GM18507 (cell line): ENCODE results near the gene ITPR3.

Experiments used
- DNase-seq: peaks from one replicate; pipeline ENCODE4 v3.0.0; 2011; ENCODE audit warnings: low read depth; ENCODE audit not compliant: insufficient read length; ENCODE audit errors: extremely low spot score
- FAIRE-seq: peaks from 2 replicates; lab custom pipeline; 2011; peaks lifted over from hg19 to GRCh38; lab: Jason Lieb, UNC

ITPR3 gene

DNA sequence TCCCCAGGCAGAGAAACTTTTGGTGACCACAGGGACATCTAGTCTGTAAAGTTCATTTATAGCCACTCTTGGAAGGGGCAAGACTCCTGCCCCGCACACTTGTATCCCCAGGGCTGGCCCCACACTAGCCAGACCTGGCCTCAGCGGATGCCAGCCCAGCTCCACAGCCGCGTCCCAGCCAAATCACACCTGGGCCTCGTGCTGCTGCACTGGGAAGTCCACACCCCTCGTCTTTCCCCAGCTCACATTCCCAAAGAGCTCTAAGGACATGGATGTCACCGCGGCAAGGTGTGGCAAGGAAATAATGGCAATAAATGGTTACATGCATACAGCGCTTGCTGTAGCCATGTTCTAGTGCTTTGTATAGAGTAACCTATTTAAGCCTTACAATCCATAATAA is 117.0 kb downstream of the ITPR3 start:
- no peak for FAIRE-seq
- no peak for DNase-seq

DNA sequence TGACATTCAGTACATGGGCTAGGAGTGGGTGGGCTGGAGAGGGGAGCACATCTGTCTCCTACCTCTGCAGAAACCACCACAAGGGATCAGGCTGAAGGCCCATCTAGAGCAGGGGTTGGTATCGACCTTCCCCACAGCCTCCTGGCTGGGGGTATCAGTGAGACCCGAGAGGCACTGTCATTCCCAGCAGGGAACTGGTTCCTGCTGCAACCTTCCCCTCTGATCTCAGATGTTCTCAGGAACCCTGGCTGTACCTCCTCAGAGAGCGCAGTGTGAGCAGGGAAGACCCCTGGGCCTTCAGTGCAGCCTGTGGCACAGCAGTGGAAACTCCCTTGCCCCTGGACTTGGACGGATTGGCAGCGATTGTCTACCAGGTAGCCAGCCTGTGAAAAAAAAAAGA is 117.8 kb downstream of the ITPR3 start:
- DNase-seq (no peak), FAIRE-seq (no peak)

DNA sequence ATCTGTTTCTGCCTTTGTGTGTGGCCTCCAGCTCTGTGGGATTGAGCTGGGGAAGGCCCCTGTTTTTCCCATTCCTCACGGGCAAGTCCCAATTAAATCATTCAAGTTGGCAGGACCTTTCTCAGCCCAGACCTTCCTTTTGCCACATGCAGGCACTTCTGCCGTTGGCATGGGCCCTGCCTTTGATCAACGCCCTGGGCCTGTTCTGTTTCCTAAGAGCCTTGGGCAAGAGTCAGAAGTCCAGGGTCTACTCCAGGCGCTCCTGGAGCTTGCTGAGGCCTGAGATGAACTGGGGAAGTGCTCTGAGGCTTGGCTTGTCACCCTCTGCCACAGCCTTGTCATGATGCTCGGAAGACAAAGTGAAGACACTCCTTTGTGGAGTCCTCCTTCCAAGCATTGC is 118.4 kb downstream of the ITPR3 start:
- FAIRE-seq, result no peak
- DNase-seq, result no peak

DNA sequence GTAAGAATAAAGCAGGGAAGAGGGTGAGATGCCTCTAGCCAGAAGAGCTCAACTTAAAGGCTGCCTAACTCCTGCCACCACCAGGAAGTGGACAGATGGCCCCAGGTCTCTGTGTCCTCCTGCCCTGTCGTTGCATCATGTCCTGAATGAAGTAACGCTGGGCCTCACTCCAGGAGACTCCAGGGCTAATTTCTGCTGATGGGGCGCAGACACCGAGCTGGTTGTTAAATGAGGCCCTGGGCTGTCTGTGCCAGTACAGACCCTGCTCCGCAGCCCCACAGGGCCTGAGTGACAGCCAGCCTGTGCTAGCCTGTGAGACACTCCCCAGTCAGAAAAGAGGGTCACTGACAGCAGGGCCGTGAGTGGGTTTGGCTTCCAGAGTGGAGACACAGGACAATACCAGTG is 119.1 kb downstream of the ITPR3 start:
- no peak for FAIRE-seq
- DNase-seq, result no peak

GRCh38 chr6:33740794-33741193 is 119.7 kb downstream of the ITPR3 start:
- no peak for DNase-seq

GRCh38 chr6:33742092-33742491 is 121.0 kb downstream of the ITPR3 start:
- DNase-seq (no peak), FAIRE-seq (no peak)

More at GRCh38 chr6:33740794-33741193, 119.7 kb downstream of the ITPR3 start:
- no peak for FAIRE-seq

GRCh38 chr6:33742837-33743236 is 121.7 kb downstream of the ITPR3 start:
- no peak for DNase-seq
- FAIRE-seq, result no peak

DNA sequence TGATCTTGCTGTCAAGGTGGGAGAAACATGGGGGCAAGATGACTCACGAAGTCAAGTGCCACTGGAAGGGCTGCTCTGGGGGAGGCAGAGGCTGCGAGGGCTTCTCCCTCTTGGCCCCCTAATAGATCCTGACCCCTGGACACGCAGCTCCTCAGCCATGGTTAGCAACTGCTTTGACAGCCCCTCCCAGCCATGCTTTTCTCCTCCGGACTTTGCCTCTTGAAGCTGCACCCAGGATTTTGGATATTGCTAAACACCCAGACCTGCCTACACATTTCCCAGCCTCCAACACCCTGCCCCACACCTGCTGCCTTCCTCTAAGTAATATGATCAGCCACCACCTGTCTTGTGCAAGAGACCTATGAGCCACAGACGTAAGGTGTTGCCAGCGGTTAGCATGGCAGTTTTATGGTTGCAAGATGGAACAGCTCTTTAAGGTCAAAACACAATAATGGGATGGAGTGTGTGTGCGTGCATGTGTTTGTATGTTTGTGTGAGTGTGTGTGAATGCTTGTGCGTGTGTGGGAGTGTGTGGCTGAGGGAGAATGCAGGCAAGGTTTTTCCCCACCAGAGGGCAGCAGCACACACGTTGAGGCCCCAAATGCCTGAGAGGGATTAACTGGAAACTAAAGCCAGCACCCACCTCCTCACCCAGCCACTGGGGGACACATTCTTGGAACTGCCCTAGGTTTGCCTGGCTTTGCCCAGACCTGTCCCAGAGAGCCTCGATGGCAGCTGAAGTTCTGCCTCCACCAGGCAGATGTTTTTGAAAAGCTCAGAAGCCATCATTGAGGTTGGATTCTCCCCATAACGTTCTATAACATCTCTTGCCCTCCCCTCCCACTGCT is 123.1 kb downstream of the ITPR3 start:
- DNase-seq (peak; percentile 65), FAIRE-seq (peak; percentile 90)

DNA sequence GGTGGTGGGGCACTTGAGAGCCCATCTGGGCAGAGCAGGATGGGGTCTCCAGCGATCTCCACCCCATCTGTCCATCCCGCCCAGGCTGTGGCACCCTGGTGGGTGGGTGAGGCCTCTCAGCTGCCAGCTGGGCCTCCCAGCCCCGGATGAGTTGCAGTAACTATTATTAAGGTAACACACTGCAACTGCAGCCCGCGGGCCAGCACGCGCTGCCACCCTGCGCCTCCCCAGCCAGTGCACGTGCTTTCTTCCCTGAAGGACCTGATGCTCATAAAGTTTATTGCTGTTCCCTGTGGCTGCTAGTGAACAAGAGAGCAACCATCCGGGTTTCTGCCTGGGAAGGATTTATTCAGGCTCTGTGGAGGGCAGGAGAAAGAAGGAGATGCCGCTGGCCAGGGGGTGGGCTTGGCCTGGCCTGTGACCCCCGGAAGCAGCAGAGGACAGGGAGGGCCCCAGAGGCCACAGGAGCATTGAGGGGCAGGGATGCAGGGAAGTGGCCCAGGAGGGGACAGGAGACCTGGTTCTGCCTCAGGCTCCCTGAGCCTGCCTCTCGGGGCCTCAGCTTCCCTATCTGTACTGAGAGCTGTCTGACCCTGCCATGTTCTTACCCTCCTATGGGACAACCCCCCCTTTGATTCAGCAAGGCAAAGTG is 123.9 kb downstream of the ITPR3 start:
- DNase-seq (no peak), FAIRE-seq (no peak)

- DNase-seq (no peak), FAIRE-seq (no peak)
Observed at GRCh38 chr6:33745548-33745947, 124.4 kb downstream of the ITPR3 start.
